Measurements from ENCODE around the gene PPEF1. TPM values are rescaled to one million over a fixed set of nuclear protein-coding genes. Genes with fewer than 3 reads are reported as not detected.
A peak's percentile ranks its signal among the peaks of the same experiment; 100 is the strongest.

Gene PPEF1
- total RNA-seq, 1 experiment from 2014 or later = not detected

DNA sequence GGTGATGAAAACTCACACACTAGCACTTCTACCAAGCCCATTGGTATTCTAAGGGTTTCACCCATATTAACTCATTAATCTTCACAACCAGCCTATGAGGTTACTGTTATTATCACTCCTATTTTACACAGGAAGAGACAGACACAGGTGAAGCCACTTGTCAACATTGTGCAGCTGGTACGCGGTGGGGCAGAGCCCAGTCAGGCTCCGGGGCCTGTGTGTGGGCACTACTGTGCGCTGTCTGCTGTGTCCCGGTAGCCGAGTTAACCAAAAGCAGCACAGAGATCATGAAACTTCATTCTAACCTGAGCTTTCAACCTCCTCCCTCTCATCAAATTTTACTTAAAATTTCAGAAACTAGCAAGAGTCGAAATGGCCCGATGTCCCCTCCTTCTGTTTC lies 165.2 kb downstream of the PPEF1 start:
- Histone ChIP-seq H3K9me2 (replicated peaks; ENCODE audit: low read length) (no peaks in the 10 kb centered on the region), H3K4me1 (ENCODE audit: insufficient read depth, low read length) (peaks cover 12% of the 10 kb centered on the region), H3K9me3 (ENCODE audit: low read length) (no peaks in the 10 kb centered on the region), H3F3A (ENCODE audit: low read length, unreplicated experiment) (no peaks in the 10 kb centered on the region), H3K27me3 (ENCODE audit: low read length) (no peaks in the 10 kb centered on the region), H4K20me1 (ENCODE audit: low read length) (no peaks in the 10 kb centered on the region), H3K4me2 (ENCODE audit: low read length) (peak overlapping the region; percentile 73; the same call in 1 of the 2 replicates), H2AFZ (ENCODE audit: low read length) (no peak overlapping the region), H3K27ac (ENCODE audit: low read length) (no peak overlapping the region), H3K36me3 (ENCODE audit: low read depth, low read length) (no peaks in the 10 kb centered on the region), H3K79me2 (ENCODE audit: low read length) (no peaks in the 10 kb centered on the region), H3K4me3 (ENCODE audit: low read length) (no peak overlapping the region), H3K9ac (ENCODE audit: low read length) (no peak overlapping the region)
- CTCF ChIA-PET = no interaction called here
- TF ChIP-seq EZH2phosphoT487 (IDR thresholded peaks at IDR 0.05; ENCODE audit: borderline replicate concordance, low read length) = no peak
- TF ChIP-seq EZH2 (IDR thresholded peaks at IDR 0.05; ENCODE audit: low read length, unreplicated experiment) = no peak
- TF ChIP-seq, protein P1, sequence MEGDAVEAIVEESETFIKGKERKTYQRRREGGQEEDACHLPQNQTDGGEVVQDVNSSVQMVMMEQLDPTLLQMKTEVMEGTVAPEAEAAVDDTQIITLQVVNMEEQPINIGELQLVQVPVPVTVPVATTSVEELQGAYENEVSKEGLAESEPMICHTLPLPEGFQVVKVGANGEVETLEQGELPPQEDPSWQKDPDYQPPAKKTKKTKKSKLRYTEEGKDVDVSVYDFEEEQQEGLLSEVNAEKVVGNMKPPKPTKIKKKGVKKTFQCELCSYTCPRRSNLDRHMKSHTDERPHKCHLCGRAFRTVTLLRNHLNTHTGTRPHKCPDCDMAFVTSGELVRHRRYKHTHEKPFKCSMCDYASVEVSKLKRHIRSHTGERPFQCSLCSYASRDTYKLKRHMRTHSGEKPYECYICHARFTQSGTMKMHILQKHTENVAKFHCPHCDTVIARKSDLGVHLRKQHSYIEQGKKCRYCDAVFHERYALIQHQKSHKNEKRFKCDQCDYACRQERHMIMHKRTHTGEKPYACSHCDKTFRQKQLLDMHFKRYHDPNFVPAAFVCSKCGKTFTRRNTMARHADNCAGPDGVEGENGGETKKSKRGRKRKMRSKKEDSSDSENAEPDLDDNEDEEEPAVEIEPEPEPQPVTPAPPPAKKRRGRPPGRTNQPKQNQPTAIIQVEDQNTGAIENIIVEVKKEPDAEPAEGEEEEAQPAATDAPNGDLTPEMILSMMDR (conservative IDR thresholded peaks at IDR 0.05; ENCODE audit: low read depth, low read length) = no peak
- POLR2A ChIA-PET (ENCODE audit: unreplicated experiment) = no interaction called here
- no peak for ATAC-seq
- no TSS peak for BruUV-seq (replicated peaks)
- DNase-seq = no peak
- intact Hi-C loops (cut with micrococcal nuclease) = no loop called here

DNA sequence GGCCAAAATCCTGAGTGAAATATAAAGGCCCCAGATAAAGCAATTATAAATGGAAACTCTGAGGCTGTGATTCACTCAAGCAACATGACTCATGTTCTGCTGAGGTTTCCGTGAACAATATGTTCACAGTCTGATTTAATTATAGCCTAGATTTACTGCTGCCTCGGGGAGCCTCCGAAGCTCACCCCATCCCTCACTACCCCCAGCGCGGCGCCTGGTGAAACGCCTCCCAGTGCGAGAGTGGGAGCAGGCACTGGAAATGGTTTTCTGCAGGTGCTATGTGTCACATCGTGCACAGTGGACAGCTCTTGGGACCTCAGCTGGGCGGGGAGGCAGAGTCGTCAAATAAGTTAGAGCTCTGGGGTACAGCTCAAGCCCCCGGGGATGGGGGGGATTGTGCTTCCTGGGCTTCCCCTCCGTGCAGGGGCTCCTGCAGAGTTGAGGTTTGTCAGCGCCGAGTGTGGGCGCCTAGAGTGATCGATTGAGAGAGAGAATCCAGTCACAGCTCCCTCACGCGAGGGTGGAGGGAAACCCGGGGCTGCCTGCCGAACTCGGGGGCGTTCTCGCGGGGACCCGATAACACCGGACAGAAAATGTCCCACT lies 165.8 kb downstream of the PPEF1 start:
- ATAC-seq (peak; percentile 95), DNase-seq (peak; percentile 68)
- Histone ChIP-seq H2AFZ (ENCODE audit: low read length) (0 out of 2 replicates have a peak overlapping the region, but pooled peaks have one; percentile 18), H3F3A (ENCODE audit: low read length, unreplicated experiment) (no peaks in the 10 kb centered on the region), H3K4me1 (ENCODE audit: insufficient read depth, low read length) (peaks cover 12% of the 10 kb centered on the region), H3K27me3 (ENCODE audit: low read length) (no peaks in the 10 kb centered on the region), H3K36me3 (ENCODE audit: low read depth, low read length) (no peaks in the 10 kb centered on the region), H3K9me3 (ENCODE audit: low read length) (no peaks in the 10 kb centered on the region), H3K4me3 (ENCODE audit: low read length) (peak overlapping the region; percentile 21; the same call in 1 of the 2 replicates), H3K9ac (ENCODE audit: low read length) (no peak overlapping the region), H3K79me2 (ENCODE audit: low read length) (no peaks in the 10 kb centered on the region), H4K20me1 (ENCODE audit: low read length) (no peaks in the 10 kb centered on the region), H3K9me2 (replicated peaks; ENCODE audit: low read length) (no peaks in the 10 kb centered on the region), H3K27ac (ENCODE audit: low read length) (0 out of 2 replicates have a peak overlapping the region, but pooled peaks have one; percentile 16), H3K4me2 (ENCODE audit: low read length) (peak overlapping the region; percentile 73)
- CTCF ChIA-PET = no interaction called here
- BruUV-seq (replicated peaks) = no TSS peak
- TF ChIP-seq EZH2 (IDR thresholded peaks at IDR 0.05; ENCODE audit: low read length, unreplicated experiment) = no peak
- TF ChIP-seq EZH2phosphoT487 (IDR thresholded peaks at IDR 0.05; ENCODE audit: borderline replicate concordance, low read length) = no peak
- TF ChIP-seq, protein P1 (conservative IDR thresholded peaks at IDR 0.05; ENCODE audit: low read depth, low read length) = no peak
- intact Hi-C loops (cut with micrococcal nuclease) = no loop called here
- POLR2A ChIA-PET (ENCODE audit: unreplicated experiment) = no interaction called here

DNA sequence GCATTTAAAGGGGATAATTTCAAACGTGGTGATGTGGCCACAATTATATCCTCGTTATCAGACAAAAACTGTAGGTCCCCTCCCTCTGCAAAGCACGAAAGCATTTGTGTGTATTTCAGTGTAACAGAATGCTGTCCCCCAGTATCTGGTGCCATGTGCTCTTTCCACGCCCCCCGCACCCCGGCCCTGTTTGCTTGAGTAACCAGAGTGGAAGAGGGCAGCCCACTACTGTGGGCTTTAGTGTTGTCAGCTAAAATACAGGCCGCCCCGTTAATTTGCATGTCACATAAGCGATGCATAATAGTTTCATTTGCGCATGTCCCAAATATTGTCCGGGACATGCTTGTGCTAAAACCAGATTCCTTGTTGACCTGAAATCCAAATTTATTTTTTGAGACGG lies 166.4 kb downstream of the PPEF1 start:
- Histone ChIP-seq H3K9me2 (replicated peaks; ENCODE audit: low read length) (no peaks in the 10 kb centered on the region), H3K27ac (ENCODE audit: low read length) (no peak overlapping the region), H3K9ac (ENCODE audit: low read length) (no peak overlapping the region), H3K4me3 (ENCODE audit: low read length) (no peak overlapping the region), H3K36me3 (ENCODE audit: low read depth, low read length) (no peaks in the 10 kb centered on the region), H3K4me2 (ENCODE audit: low read length) (peak overlapping the region; percentile 73; the same call in 1 of the 2 replicates), H3K9me3 (ENCODE audit: low read length) (no peaks in the 10 kb centered on the region), H3F3A (ENCODE audit: low read length, unreplicated experiment) (no peaks in the 10 kb centered on the region), H4K20me1 (ENCODE audit: low read length) (no peaks in the 10 kb centered on the region), H2AFZ (ENCODE audit: low read length) (no peak overlapping the region), H3K79me2 (ENCODE audit: low read length) (no peaks in the 10 kb centered on the region), H3K27me3 (ENCODE audit: low read length) (no peaks in the 10 kb centered on the region), H3K4me1 (ENCODE audit: insufficient read depth, low read length) (peaks cover 12% of the 10 kb centered on the region)
- DNase-seq (no peak), ATAC-seq (no peak)
- ChIA-PET POLR2A (ENCODE audit: unreplicated experiment) (no interaction called here), CTCF (no interaction called here)
- BruUV-seq (replicated peaks) = no TSS peak
- TF ChIP-seq EZH2 (IDR thresholded peaks at IDR 0.05; ENCODE audit: low read length, unreplicated experiment) (no peak), EZH2phosphoT487 (IDR thresholded peaks at IDR 0.05; ENCODE audit: borderline replicate concordance, low read length) (no peak)
- TF ChIP-seq, protein P1 (conservative IDR thresholded peaks at IDR 0.05; ENCODE audit: low read depth, low read length) = no peak
- intact Hi-C loops (cut with micrococcal nuclease) = no loop called here

Data from PC-3 (cell line).